GM12865 (cell line): ENCODE measurements around the gene MAP3K8.
A peak's percentile ranks its signal among the peaks of the same experiment; 100 is the strongest.

Source experiments
- DNase-seq: peaks from one replicate; pipeline ENCODE4 v3.0.0; 2010; ENCODE audit warnings: low read depth
- H3K4me3 ChIP-seq: 2 replicates; pipeline ENCODE4 v1.5.1; 2011; ENCODE audit warnings: mild to moderate bottlenecking, low read depth, low read length, control low read depth
- TF ChIP-seq, protein P1 (sequence below): IDR thresholded peaks from 2 replicates; pipeline ENCODE4 v1.5.1; 2011; ENCODE audit warnings: low read length, control low read depth, low read depth, inconsistent platforms; ENCODE audit not compliant: insufficient read depth; ENCODE audit errors: missing control alignments

The MAP3K8 gene

DNA sequence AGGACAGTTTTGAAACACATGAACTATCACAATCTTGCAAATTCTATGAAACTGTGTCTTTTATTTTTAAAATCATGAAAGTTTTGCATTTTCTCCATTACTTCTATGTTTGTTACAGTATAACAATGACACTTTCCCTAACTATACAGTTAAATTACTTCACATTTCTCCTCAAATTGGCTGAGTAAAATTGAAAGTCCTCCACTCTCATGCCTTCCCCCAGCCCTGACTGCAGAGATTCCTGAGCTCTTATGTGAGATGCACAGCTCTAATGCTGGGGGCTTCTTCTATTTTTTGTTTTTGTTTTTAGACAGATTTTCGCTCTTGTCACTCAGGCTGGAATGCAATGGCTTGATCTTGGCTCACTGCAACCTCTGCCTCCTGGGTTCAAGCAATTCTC is 22.7 kb upstream of the MAP3K8 start:
- TF ChIP-seq, protein P1, sequence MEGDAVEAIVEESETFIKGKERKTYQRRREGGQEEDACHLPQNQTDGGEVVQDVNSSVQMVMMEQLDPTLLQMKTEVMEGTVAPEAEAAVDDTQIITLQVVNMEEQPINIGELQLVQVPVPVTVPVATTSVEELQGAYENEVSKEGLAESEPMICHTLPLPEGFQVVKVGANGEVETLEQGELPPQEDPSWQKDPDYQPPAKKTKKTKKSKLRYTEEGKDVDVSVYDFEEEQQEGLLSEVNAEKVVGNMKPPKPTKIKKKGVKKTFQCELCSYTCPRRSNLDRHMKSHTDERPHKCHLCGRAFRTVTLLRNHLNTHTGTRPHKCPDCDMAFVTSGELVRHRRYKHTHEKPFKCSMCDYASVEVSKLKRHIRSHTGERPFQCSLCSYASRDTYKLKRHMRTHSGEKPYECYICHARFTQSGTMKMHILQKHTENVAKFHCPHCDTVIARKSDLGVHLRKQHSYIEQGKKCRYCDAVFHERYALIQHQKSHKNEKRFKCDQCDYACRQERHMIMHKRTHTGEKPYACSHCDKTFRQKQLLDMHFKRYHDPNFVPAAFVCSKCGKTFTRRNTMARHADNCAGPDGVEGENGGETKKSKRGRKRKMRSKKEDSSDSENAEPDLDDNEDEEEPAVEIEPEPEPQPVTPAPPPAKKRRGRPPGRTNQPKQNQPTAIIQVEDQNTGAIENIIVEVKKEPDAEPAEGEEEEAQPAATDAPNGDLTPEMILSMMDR = no peak
- no peak overlapping the region for H3K4me3 ChIP-seq
- DNase-seq = no peak

DNA sequence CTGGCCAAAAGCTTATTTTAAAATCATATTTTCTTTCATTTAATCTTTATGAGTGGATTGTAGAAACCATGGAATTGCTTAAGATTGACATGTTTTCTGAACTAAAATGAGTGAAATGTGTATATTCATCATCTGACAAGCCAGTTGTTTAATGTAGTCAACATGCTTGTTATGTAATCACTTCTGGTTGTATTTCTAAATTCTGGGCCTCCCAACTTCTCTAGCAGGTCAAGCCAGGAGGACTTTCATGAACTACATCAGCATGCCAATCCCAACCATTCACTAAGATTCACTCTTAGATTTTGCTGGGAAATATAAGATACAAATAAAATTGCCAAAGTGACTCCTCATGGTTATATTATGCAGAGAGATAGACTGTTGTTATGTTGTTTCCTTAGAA is 21.1 kb upstream of the MAP3K8 start:
- H3K4me3 ChIP-seq = no peak overlapping the region
- TF ChIP-seq, protein P1 = no peak
- no peak for DNase-seq

DNA sequence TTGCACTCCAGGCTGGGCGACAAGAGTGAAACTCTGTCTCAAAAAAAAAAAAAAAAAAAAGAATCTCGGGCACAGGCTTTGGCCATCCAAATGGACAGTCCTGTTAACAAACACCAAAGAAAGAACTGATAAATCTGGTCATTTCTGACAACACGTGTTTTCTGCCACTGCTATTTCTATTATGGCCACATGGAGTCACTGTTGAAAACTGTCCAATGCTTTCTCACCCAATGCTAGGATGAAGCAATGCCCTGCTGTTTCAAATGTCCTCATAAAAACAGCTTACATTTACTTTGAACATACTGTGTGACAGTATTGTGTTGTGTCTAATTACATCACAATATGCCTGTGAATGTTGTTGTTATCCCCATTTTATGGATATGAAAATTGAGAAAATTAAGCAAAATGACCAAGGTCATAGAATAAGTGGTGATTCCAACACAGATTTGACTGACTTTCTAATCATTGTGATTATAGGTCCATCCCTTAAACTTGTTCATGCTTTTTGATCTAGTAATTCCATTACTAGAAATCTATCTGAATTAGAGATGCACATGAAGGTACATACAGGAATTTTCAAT is 19.9 kb upstream of the MAP3K8 start:
- TF ChIP-seq, protein P1 = peak; percentile 77
- H3K4me3 ChIP-seq = no peak overlapping the region
- DNase-seq = peak; percentile 79

DNA sequence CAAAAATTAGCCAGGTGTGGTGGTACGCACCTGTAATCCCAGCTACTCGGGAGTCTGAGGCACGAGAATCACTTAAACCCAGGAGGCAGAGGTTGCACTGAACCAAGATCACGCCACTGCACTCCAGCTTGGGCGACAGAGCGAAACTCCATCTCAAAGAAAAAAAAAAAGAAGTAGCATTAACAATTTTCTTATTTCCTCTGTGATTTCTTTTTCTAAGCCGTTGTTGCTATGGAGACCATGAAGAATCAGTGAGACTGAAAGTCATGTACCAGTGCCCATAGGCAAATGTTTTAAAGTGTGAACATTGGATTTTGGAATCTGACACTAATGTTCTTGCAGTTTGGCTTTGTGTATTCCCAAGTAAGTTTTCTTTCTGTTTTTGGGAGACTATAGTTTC is 18.4 kb upstream of the MAP3K8 start:
- DNase-seq = peak; percentile 52
- TF ChIP-seq, protein P1 = no peak
- no peak overlapping the region for H3K4me3 ChIP-seq

DNA sequence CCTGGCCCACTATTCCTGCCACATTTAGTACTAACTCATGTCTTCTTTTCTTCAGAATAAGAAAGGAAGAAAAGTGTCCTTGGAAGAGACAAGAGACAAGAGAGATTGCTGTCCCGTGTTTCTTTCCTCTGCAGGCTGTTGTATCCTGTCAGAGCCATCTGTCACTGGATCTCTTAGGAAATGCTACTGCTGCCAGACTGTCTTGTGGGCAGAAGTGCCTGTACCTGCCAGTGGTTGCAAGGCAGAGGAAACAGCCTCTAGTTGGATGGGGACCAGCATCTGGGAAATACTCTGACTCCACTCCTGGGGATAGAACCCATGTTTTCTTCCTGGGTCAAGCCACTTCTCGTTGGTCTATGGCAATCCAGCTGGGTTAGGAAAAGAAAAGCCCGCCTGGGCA is 16.7 kb upstream of the MAP3K8 start:
- H3K4me3 ChIP-seq = no peak overlapping the region
- DNase-seq = no peak
- TF ChIP-seq, protein P1 = no peak

DNA sequence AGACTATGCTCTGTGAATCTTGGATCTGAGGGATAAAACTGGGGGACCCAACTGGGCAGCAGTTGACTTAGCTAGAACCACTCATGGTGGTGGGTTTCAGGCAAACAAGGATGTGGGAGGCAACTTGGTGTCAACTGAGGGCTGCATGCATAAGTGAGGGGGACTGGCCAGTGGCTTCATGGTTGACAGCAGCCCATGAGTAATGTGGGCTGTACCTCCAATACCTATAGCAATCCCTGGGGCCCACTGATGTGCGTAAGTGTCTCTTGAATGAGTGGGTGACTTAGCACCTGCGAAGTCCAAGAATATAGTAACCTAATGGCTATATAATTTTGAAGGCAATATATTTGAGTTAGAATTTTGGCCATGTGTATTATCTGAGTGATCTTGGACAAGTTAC is 13.7 kb upstream of the MAP3K8 start:
- H3K4me3 ChIP-seq = no peak overlapping the region; the same call in 1 of the 2 replicates
- TF ChIP-seq, protein P1 = no peak

DNA sequence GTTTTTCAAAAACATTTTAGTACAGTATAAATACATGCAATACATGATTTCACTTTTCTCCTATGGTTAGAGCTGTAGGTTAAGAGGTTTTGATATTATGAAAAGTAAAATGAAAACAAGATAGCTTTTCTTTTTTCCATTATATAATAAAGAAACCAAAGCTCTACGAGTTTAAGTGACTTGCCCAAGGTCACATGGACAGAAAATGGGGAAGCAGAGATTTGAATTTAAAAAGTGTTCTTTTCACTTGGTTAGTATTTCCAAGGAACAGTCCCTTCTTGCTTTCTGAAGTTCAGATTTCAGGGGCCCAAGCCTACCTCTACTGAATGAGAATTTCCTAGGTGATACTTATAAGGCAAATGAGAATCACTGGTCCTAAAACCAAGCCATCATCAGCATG is 13.2 kb upstream of the MAP3K8 start:
- TF ChIP-seq, protein P1 = no peak
- DNase-seq = no peak
- no peak overlapping the region; the same call in 1 of the 2 replicates for H3K4me3 ChIP-seq

More for the DNA sequence above, 13.7 kb upstream of the MAP3K8 start:
- DNase-seq = peak; percentile 73
